Activated CD4-positive, alpha-beta T cell treated with anti-CD3 and anti-CD28 coated beads for 48 hours (primary cell): ENCODE results near the gene FUZ.

Experiments used
- DNase-seq: peaks from one replicate; pipeline ENCODE4 v3.0.0-alpha.2; 2020

FUZ gene

GRCh38 chr19:49774969-49775368 lies 38.1 kb downstream of the FUZ start:
- no peak for DNase-seq

GRCh38 chr19:49773663-49774350 lies 39.3 kb downstream of the FUZ start:
- DNase-seq = no peak

- no peak for DNase-seq
Observed at GRCh38 chr19:49772850-49773432, 40.2 kb downstream of the FUZ start.

- DNase-seq = no peak
Observed at GRCh38 chr19:49771674-49772139, 41.4 kb downstream of the FUZ start.

GRCh38 chr19:49770529-49770928 lies 42.6 kb downstream of the FUZ start:
- no peak for DNase-seq

GRCh38 chr19:49767967-49768581 lies 45.0 kb downstream of the FUZ start:
- no peak for DNase-seq

- no peak for DNase-seq
Observed at GRCh38 chr19:49767381-49767780, 45.7 kb downstream of the FUZ start.

GRCh38 chr19:49766930-49767299 lies 46.2 kb downstream of the FUZ start, which contains the start of gene AP2A1:
AP2A1 (plus strand) TSS chr19:49767001; CDS start chr19:49767134, 133 bp downstream.
- no peak for DNase-seq

GRCh38 chr19:49766007-49766929 lies 46.8 kb downstream of the FUZ start:
- DNase-seq = peak; percentile 99

- DNase-seq = no peak
Observed at GRCh38 chr19:49764341-49764740, 48.8 kb downstream of the FUZ start.

- DNase-seq = no peak
Observed at GRCh38 chr19:49763230-49763629, 49.9 kb downstream of the FUZ start, which contains the start of gene TSKS. TSKS (minus strand) TSS chr19:49763306; CDS start chr19:49763247, 59 bp downstream.

- peak; percentile 18 for DNase-seq
Observed at GRCh38 chr19:49761625-49762311, 51.3 kb downstream of the FUZ start.

- DNase-seq = no peak
Observed at GRCh38 chr19:49761249-49761624, 51.9 kb downstream of the FUZ start.

- DNase-seq = no peak
Observed at GRCh38 chr19:49758292-49758691, 54.8 kb downstream of the FUZ start.
